ENCODE results near the gene FADS2.

GRCh38 chr11:61893981-61894380 lies 65.9 kb downstream of the FADS2 start:
- TF ChIP-seq CTCF (IDR thresholded peaks at IDR 0.05) = no peak
- TF ChIP-seq POLR2A (IDR thresholded peaks at IDR 0.05) = no peak
- TF ChIP-seq POLR2AphosphoS5 (IDR thresholded peaks at IDR 0.05) = no peak
- TF ChIP-seq EP300 (IDR thresholded peaks at IDR 0.05) = no peak
